A172 (cell line): ENCODE data around the gene SMAD3. TPM values are rescaled to one million over a fixed set of nuclear protein-coding genes. Genes with fewer than 3 reads are reported as not detected.
"Not testable (repeated sequence)": the region's sequence is repeated elsewhere in the genome, so short reads cannot be mapped to it uniquely, and the experiment has no call there.

Experiments
- DNase-seq: peaks from one replicate; pipeline ENCODE4 v3.0.0-alpha.2; 2015; ENCODE audit warnings: low spot score
- total RNA-seq: library from RNA; depleted of rRNA; stranded (reverse); fragments of >200 nt; shearing (Covaris generic); gene quantifications from 2 replicates; pipeline ENCODE4 v1.2.3, GENCODE V29; 2014

Gene SMAD3
- total RNA-seq, 1 experiment from 2014 or later: 7.2 TPM

- DNase-seq: no peak
Measured at GRCh38 chr15:67063689-67064606, 1.5 kb upstream of the SMAD3 start.

GRCh38 chr15:67064607-67065530, 533 bp upstream of the SMAD3 start:
- DNase-seq: no peak

DNA sequence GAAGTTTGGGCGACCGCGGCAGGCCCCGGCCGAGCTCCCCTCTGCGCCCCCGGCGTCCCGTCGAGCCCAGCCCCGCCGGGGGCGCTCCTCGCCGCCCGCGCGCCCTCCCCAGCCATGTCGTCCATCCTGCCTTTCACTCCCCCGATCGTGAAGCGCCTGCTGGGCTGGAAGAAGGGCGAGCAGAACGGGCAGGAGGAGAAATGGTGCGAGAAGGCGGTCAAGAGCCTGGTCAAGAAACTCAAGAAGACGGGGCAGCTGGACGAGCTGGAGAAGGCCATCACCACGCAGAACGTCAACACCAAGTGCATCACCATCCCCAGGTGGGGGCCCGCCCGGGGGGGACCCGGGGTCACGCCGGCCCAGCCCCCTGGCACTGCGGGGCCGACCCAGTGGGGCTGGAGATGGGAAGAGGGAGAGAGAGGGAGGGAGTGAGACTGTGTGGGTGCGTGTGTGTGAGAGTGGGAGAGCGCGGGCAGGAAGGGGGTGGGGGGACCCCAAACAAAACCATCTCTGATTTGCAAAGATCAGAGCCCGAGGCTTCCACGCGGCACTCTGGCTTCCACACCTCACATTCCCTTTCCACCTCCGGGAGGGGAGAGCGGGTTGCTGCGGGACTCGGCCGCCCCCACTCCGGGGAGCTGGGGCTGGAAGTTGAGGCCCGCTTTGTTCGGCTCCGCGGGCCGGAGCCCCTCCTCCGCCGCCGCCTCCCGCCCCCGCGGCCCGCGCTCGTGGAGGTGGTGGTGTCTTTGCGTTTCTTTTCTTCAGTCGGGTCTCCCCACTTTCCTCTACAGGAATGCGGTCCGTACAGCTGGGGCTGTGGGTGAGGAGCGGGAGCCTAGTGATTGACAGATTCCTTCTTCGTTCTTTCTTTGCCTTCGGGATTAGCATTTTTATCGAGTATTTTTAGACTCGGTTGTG, 898 bp downstream of the SMAD3 start:
- DNase-seq: no peak

DNA sequence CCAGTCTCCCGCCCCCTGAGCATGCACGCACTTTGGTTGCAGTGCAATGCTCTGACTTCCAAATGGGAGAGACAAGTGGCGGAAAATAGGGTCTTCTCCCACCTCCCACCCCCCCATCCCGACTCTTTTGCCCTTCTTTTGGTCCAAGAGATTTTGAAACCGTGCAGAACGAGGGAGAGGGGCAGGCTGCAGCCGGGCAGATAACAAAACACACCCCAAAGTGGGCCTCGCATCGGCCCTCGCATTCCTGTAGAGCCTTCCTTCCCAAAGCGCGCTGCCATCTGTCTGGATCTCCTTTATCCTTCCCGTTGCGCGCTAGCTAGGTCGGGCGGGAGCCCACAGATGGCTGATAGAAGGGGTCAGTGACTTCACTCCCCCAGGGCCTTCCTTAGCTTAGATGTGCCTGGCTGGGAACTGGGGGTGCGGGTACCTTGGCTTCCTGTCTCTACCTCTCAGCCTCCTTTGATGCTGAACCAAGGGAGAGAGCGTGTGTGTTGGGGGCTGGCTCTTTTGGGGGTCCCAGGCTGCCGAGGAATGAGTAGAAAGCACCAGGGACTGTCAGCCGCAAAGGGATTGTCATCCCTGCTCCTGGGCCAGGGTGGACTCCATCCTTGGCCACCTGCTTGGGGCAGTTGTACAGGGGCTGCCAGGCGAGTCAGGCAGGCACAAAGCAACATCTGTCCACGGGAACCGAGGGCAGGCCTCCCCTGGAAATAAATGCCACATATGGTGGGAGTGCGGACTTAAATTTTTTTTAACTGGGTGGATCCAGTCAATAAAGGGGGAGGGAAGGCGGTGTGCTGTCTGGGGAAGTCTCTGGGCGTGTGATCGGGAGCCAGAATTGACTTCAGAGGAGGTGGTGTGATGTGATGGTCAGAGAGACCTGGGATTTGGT, 1.8 kb downstream of the SMAD3 start:
- DNase-seq: no peak

DNA sequence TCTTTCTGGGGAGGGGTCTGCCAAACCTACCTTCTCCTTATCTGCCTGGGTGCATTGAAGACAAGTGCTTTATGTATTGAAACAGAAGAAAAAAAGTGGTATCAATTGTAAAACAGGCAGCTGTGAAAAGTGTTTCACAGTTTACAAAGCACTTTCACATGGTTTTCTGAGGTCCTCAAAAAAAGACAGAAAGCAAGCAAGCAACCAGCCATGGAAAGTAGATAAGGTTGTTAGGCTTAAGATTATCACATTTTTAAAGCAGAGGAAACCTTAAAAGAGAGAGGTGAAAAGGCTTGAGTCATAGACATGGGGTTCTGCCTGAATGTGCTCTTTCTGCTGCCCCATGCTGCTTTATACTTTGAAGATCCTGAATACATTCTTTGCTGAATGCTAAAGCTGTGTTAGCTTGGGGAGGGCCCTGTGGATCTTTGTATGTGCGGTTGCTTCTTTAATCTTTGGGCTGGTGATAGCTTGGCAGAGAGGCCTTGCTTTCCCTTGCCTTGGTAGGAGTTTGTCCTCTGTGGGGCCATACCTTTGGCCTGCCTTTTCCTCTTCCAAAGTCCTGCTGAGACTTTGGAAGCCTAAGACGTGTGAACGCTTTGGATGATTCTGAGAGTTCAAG, 2.6 kb downstream of the SMAD3 start:
- DNase-seq: no peak

DNA sequence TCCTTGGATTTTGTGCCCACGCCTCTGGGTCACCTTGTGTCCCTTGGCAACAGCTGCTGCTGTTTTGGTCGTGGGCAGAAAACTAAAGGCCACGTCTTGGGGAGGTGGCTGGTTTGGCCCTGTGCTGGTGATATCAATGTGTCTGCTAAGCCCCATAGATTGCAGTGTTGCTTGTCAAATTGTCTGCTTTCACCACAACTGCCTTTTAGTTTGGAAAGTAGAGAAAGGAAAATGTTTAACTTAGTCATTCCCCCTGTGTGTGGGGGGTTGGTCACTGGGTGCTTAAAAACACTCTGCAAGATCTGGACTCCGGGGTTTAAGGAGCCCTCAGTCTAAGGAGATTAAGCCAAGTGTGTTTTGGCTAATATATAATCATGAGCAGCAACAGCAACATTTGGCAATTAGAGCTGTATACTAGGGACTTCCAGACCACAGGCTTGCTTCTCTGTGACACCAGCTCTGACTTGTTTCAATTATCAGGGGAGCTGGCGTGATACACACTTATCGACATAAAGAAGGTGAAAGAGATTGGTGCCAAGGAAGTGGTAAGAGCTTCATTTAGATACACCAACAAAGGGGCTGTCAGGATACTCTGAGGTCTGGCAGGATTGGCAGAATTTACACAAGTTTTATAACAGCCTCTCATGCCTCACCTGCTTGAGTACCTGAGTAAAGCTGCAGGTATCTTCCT, 3.5 kb downstream of the SMAD3 start:
- DNase-seq: no peak

DNA sequence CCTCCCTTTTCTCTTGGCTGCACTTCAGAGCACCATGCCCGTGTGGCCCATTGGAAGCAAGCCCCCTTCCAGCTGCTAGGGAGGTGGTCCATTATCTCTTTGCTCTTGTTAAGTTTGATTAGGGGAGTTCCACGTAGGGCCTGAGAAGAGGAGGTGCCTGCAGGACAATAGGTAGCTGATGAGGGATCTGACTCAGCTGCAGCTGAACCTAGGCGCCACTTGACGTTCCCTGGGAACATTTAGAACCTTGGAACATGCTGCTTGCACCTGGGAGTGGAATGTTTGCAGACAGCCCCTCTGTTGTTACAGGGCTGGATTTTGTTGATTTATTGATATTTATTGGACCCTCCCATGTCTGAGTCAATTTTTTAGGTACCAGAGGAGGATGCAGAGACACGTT, 4.7 kb downstream of the SMAD3 start:
- DNase-seq: no peak

- no peak for DNase-seq
Measured at GRCh38 chr15:67070892-67071664, 5.7 kb downstream of the SMAD3 start.

DNA sequence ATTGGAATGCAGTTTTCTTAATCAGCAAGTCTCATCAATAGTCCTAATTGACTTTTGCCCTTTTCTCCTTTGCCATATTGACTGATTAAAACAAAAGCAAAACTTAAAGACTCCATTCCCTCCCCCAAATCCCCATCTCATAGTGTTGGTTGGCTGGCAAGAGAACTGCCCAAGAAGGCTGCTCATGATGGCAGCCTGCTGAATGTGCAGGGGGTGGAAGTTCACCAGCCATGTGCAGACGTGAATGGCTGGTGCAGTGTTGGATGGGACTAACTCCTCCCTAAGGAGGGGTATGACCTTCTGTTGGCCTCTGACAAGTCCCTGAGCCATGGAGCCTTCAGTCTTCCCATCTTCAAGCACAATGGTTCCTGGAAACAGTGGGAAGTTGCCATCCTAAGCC, 7.0 kb downstream of the SMAD3 start:
- DNase-seq: no peak

- no peak for DNase-seq
Measured at GRCh38 chr15:67072958-67073357, 7.6 kb downstream of the SMAD3 start.

DNA sequence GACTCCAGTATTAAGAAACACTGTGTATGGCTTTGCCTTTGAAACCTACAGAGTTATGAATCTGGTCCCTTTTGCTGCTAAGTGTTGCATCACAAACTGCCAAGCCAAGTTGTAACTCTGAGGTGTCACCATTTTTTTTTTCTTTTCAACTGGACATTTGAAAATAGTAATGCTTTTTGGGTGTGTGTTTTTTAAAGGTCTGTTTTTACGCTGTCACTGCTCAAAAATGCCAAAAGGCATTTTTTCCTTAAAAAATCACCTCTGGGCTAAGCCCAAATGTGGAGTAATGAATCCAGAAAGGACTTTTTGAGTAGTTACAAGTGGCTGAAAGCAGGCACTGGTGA, 9.5 kb downstream of the SMAD3 start:
- no peak for DNase-seq

DNA sequence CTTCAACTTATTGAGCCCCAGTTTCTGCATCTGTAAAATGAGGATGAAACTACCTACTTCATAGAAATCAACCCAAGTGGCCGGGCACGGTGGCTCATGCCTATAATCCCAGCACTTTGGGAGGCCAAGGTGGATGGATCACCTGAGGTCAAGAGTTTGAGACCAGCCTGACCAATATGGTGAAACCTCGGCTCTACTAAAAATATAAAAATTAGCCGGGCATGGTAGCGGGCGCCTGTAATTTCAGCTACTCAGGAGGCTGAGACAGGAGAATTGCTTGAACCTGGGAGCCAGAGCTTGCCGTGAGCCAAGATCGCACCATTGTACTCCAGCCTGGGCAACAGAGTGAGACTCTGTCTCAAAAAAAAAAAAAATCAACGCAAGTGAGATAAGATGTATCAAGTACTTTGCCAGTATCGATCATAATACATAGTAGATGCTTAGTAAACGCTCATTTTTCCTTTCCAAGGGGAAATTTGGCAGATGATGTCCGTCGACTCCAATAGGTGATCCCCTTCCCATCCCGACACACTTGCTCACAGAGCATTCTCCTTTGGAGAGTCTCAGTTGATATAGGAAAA, 10.2 kb downstream of the SMAD3 start:
- DNase-seq: not testable (repeated sequence)

DNA sequence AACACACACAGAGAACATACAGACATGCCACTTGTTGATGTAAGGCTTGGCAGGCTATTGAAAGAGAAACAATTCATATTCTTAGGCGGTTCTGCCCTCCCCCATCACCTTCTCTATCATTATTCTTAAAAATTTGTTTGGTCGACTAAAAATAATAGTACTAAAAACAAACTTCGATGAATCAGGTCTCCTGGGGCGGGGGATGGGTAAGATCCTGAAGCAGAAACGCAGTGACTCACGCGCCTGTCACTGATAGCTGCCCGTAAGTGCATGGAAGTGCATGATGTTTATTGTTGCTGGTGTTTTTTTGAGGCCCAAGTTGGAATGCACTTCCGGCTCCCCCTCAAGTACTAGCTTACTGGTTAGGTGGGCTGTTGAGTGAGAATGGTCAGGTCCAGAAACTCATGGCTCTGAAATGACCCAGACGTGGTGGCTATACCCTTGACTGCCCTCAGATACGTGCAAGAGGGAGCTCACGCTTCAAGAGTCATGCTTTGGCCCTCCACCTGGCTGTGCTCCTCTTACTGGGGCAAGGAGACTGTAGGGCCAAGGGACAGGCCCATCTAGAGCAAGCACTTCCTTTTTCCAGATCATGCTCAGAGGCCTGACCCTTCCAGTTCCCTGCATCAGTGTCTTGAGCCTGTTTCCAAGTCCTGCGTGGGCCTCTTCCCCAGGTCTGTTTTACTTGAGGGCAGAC, 10.9 kb downstream of the SMAD3 start:
- peak; percentile 86 for DNase-seq

- DNase-seq: no peak
Measured at GRCh38 chr15:67077641-67078215, 12.3 kb downstream of the SMAD3 start.

- DNase-seq: no peak
Measured at GRCh38 chr15:67079361-67079760, 14.0 kb downstream of the SMAD3 start.

DNA sequence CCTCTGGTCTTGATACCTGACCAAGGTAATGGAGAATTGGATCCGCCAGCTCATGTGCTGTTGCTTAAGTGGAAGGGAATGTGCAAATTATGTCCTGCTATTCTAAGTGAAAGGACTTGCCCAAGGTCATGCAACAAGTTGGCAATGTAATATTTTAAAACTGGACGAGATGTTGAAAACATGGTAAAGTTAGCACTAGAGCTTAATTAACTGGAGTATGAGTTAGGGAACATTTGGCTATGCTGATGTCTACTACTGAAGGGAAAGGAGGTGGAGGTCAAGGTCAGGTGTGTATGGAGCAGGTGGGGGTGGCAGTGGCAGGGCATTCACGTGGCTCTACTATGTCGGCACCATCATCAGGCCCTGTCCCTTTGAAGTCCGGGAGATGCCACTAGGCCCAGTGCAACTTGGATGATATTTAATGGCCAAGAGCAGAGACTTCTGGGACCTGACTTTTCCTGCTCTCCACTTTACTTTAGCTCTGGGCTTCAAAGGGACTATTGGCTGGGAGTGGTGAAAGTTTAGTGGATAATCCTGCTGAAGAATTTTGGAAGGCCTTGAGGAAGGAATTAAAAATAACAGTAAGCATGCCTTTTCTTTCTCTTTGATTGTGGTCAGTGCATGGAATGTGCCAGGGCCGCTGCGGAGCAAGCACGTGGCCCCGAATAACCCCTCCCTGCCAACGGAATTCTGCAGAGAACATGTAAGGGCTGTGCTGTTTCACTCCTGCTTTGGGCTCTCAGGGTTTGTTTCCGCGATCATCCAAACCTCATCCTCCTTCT, 14.9 kb downstream of the SMAD3 start:
- DNase-seq: peak; percentile 77
